Mucosa of stomach (tissue), 1 donor: ENCODE results near the gene NUFIP2.
"Not testable (repeated sequence)": the region's sequence is repeated elsewhere in the genome, so short reads cannot be mapped to it uniquely, and the experiment has no call there.

Experiments
- H3K27me3 ChIP-seq: one replicate; pipeline ENCODE4 v1.7.0; 2013; ENCODE audit warnings: mild to moderate bottlenecking, low read length; ENCODE audit not compliant: control insufficient read depth, insufficient read depth
- H3K36me3 ChIP-seq: one replicate; pipeline ENCODE4 v1.7.0; 2013; ENCODE audit warnings: low read length; ENCODE audit not compliant: control insufficient read depth, insufficient read depth
- H3K4me1 ChIP-seq: one replicate; pipeline ENCODE4 v1.7.0; 2013; ENCODE audit warnings: mild to moderate bottlenecking, low read length; ENCODE audit not compliant: control insufficient read depth, insufficient read depth
- H3K4me3 ChIP-seq: one replicate; pipeline ENCODE4 v1.7.0; 2013; ENCODE audit warnings: low read length
- H3K9ac ChIP-seq: one replicate; pipeline ENCODE4 v1.7.0; 2013; ENCODE audit warnings: mild to moderate bottlenecking, low read length, moderate library complexity
- H3K9me3 ChIP-seq: one replicate; pipeline ENCODE4 v1.7.0; 2013; ENCODE audit warnings: mild to moderate bottlenecking, low read length, moderate library complexity; ENCODE audit not compliant: control insufficient read depth
- donor health status: Pancreatic carcinoma.

The NUFIP2 gene, protein sequence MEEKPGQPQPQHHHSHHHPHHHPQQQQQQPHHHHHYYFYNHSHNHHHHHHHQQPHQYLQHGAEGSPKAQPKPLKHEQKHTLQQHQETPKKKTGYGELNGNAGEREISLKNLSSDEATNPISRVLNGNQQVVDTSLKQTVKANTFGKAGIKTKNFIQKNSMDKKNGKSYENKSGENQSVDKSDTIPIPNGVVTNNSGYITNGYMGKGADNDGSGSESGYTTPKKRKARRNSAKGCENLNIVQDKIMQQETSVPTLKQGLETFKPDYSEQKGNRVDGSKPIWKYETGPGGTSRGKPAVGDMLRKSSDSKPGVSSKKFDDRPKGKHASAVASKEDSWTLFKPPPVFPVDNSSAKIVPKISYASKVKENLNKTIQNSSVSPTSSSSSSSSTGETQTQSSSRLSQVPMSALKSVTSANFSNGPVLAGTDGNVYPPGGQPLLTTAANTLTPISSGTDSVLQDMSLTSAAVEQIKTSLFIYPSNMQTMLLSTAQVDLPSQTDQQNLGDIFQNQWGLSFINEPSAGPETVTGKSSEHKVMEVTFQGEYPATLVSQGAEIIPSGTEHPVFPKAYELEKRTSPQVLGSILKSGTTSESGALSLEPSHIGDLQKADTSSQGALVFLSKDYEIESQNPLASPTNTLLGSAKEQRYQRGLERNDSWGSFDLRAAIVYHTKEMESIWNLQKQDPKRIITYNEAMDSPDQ

DNA sequence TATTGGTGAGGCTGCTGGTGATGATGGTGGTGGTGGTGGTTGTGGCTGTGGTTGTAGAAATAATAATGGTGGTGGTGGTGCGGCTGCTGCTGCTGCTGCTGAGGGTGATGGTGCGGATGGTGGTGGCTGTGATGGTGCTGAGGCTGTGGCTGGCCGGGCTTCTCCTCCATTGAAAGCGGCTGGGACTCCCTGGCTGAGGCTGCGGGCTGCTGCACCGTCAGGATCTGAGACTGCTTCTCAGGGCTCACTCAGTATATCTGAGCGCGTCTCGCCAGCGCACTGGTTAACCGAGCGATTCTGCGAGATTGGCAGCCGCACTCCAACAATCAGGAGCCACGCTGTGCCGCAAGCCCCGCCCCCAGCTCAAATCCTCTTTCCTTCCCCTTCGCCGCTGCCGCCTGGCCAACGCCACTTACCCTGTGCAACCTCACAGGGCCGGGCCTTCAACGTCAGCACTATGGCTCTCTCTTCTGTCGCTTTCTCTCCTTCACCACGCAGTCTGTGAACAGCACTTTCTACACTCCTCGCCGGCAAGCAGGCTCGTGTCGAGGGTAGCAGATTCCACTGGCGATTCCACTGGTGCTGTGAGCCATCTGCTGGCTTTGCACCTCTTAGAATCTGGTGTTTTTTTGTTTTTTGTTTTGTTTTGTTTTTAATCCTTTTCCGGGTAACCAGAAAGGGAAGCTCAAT, at the start of gene NUFIP2:
NUFIP2 (minus strand) TSS at position 259 of the 690 bp plus-strand sequence; CDS start at position 170, 89 bp downstream.
- Histone ChIP-seq H3K36me3 (no peaks in the 10 kb centered on the region), H3K27me3 (no peaks in the 10 kb centered on the region), H3K4me3 (peak within 1 kb of the TSS; percentile 95), H3K9me3 (no peaks in the 10 kb centered on the region), H3K9ac (peak within 1 kb of the TSS; percentile 99), H3K4me1 (peaks cover 20% of the 10 kb centered on the region)

DNA sequence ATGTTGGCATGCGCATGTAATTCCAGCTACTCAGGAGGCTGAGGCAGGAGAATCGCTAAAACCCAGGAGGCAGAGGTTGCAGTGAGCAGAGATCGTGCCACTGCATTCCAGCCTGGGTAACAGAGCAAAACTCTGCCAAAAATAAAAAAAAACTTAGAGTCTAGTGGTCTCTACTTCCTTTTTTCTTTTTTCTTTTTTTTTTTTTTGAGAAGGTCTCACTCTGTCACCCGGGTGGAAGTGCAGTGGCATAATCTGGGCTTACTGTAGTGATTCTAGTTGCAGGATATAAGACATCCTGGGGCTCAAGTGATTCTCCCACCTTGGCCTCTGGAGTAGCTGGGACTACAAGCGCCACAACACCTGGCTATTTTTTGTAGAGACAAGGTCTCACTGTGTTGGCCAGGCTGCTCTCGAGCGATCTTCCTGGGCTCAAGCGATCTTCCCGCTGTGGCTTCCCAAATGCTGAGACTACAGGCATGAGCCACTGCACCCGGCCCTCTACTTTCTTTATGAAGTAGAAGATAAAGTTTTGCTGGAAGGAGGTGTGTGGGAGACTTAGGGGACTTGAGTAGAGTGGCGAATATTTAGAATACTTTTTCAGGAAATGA, 48.3 kb upstream of the NUFIP2 start:
- Histone ChIP-seq H3K9me3 (no peaks in the 10 kb centered on the region), H3K9ac (no peak overlapping the region), H3K27me3 (peaks cover 15% of the 10 kb centered on the region), H3K36me3 (no peaks in the 10 kb centered on the region), H3K4me3 (no peak overlapping the region), H3K4me1 (no peaks in the 10 kb centered on the region)

DNA sequence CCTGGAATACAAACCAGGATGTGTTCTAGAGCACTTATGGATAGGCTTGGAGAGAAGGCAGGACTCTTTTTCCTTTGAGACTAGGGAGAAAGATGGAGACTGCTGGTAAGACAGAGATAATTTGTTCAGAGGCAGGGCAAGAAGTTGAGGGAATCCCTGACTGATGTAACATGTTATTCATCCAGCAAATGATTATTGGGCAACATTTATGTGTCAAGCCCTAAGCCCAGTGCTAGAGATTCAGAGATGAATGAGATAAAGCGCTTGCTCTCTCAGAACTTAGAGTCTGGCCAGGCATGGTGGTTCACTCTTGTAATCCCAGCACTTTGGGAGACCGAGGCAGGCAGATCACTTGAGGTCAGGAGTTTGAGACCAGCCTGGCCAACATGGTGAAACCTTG, 47.8 kb upstream of the NUFIP2 start:
- Histone ChIP-seq H3K27me3 (peaks cover 15% of the 10 kb centered on the region), H3K4me1 (no peaks in the 10 kb centered on the region), H3K9me3 (no peaks in the 10 kb centered on the region), H3K4me3 (no peak overlapping the region), H3K36me3 (no peaks in the 10 kb centered on the region), H3K9ac (no peak overlapping the region)

DNA sequence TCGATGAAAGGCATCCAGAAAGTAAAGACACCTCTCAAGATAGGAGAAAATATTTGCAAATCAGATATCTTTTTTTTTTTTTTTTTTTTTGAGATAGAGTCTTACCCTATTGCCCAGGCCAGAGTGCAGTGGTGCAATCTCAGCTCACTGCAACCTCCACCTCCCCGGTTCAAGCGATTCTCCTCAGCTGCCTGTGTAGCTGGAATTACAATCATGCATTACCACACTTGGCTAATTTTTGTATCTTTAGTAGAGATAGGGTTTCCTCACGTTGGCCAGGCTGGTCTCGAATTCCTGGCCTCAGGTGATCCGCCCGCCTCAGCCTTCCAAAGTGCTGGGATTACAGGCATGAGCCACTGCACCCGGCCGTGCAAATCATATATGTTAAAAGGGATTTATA, 45.1 kb upstream of the NUFIP2 start:
- not testable (repeated sequence) for H3K9ac ChIP-seq, H3K4me3 ChIP-seq, H3K4me1 ChIP-seq, H3K27me3 ChIP-seq, H3K36me3 ChIP-seq, H3K9me3 ChIP-seq

DNA sequence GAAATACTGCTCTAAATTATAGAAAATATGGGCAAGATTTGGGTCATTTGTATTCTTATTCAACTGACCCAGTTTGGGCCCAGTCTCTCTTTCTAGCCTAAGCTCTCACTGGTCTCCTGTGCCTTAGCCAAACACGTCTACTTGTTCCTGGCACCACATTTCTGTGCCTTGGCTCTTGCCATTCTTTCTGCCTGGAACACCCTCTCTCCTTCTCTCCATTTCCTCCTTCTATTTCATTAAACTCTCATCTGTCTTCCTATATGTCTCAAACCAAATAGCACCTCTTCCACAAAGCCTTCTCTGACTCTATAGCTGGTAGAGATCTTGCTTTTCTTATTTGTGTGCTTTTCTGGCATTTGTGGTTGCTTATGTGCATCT, 37.7 kb upstream of the NUFIP2 start:
- no peak overlapping the region for H3K4me3 ChIP-seq
- H3K4me1 ChIP-seq, result peaks cover 13% of the 10 kb centered on the region
- no peaks in the 10 kb centered on the region for H3K9me3 ChIP-seq
- H3K27me3 ChIP-seq, result no peaks in the 10 kb centered on the region
- H3K9ac ChIP-seq, result no peak overlapping the region
- no peaks in the 10 kb centered on the region for H3K36me3 ChIP-seq

DNA sequence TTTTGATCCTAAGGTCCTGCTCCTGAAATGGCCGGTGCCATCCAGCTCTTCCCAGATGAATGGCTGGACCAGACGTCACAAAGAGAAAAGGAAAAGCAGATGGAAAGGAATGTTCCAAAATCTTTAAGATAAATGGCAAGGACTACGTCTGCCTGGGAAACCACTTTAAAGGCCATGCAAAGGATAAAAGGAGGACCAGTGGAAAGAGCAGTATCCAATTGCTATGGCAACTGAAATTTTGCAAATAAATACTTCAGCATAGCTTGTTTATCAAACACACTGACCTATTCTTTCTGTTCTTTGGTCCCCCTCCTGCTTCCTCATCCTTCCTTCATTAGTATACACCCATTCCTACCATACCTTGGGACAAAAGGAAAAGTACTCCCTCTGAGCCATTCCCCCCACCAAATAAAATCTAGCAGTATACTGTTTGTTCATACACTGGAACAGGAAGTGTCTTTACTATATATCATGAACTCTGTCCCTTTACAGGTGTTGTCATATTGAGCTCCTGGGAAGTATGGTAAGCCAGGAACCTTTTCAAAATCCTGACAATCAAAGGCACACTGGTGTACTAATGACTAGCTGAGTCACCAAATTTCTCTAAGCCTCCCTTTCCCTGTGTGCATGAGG, 37.2 kb upstream of the NUFIP2 start:
- Histone ChIP-seq H3K27me3 (no peaks in the 10 kb centered on the region), H3K9me3 (no peaks in the 10 kb centered on the region), H3K4me1 (peaks cover 13% of the 10 kb centered on the region), H3K4me3 (no peak overlapping the region), H3K36me3 (no peaks in the 10 kb centered on the region), H3K9ac (no peak overlapping the region)

DNA sequence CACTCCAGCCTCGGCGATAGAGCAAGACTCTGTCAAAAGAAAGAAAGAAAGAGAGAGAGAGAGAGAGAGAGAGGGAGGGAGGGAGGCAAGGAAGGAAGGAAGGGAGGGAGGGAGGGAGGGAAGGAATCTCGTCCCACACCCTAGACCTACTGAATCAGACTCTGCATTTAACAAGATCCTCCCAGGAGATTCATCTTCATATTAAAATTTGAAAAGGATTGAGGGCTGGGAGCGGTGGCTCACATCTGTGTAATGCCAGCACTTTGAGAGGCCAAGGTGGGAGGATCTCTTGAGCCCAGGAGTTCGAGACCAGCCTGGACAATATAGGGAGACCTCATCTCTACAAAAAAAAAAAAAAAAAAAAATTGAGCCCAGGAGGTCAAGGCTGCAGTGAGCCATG, 33.5 kb upstream of the NUFIP2 start:
- no peaks in the 10 kb centered on the region for H3K9me3 ChIP-seq
- no peak overlapping the region for H3K4me3 ChIP-seq
- no peak overlapping the region for H3K9ac ChIP-seq
- peaks cover 13% of the 10 kb centered on the region for H3K4me1 ChIP-seq
- no peaks in the 10 kb centered on the region for H3K36me3 ChIP-seq
- no peaks in the 10 kb centered on the region for H3K27me3 ChIP-seq

DNA sequence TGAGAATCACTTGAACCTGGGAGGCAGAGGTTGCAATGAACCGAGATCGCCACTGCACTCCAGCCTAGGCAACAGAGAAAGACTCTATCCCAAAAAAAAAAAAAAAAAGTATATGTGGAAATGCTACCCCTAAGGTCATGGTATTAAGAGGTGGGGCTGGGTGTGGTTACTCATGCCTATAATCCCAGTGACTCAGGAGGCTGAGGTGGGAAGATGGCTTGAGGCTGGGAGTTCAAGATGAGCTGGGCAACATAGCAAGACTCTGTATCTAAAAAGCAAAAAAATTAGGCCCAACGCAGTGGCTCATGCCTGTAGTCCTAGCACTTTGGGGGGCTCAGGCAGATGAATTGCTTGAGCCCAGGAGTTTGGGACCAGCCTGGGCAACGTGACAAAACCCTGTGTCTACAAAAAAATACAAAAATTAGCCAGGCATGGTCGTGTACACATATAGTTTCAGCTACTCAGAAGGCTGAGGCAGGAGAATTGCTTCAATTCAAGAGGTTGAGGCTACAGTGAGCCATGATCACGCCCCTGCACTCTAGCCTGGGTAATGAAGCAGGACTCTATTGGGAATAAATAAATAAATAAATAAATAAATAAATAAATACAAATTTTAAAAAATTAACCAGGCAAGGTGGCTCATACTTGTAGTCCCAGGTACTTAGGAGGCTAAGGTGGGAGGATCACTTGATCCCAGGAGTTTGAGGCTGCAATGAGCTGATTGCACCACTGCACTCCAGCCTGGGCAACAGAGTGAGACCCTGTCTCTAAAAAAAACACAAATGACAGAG, 32.3 kb upstream of the NUFIP2 start:
- Histone ChIP-seq H3K4me3 (no peak overlapping the region), H3K4me1 (peaks cover 2% of the 10 kb centered on the region), H3K9ac (no peak overlapping the region), H3K9me3 (no peaks in the 10 kb centered on the region), H3K36me3 (no peaks in the 10 kb centered on the region), H3K27me3 (no peaks in the 10 kb centered on the region)

DNA sequence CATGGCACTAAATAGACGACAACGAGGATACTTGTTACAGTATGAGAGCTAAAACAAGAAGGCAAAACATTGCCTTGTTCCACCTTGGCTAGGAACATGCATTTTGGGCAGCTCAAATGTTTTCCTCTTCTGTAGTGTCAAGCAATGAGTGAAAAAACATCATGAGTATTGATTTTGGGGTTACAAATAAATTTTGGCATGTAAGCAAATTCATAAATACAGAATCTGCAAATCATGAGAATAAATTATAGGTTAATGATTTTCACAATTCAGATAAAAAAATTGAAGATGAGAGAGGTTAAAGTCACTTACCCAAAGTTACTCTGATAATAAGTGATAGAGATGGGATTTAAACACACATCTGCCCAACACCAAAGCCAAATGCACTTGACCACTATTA, 28.4 kb upstream of the NUFIP2 start:
- H3K9ac ChIP-seq, result no peak overlapping the region
- H3K27me3 ChIP-seq, result no peaks in the 10 kb centered on the region
- H3K4me1 ChIP-seq, result no peaks in the 10 kb centered on the region
- H3K9me3 ChIP-seq, result no peaks in the 10 kb centered on the region
- no peaks in the 10 kb centered on the region for H3K36me3 ChIP-seq
- no peak overlapping the region for H3K4me3 ChIP-seq

DNA sequence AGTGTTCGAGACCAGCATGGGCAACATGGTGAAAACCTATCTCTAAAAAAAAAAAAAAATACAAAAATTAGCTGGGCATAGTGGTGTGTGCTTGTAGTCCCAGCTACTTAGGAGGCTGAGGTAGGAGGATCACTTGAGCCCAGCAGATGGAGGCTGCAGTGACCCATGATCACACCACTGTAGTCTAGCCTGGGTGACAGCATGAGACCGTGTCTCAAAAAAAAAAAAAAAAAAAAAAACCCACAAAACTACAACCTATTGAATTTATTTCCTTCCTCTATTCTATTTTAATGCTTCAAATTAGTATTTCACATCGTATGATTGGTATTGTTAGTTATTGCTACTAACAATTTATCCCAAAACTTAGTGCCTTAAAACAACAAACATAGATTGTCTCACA, 9.4 kb upstream of the NUFIP2 start:
- Histone ChIP-seq H3K9ac (no peak overlapping the region), H3K36me3 (no peaks in the 10 kb centered on the region), H3K4me3 (no peak overlapping the region), H3K9me3 (no peaks in the 10 kb centered on the region), H3K4me1 (no peaks in the 10 kb centered on the region), H3K27me3 (no peaks in the 10 kb centered on the region)

DNA sequence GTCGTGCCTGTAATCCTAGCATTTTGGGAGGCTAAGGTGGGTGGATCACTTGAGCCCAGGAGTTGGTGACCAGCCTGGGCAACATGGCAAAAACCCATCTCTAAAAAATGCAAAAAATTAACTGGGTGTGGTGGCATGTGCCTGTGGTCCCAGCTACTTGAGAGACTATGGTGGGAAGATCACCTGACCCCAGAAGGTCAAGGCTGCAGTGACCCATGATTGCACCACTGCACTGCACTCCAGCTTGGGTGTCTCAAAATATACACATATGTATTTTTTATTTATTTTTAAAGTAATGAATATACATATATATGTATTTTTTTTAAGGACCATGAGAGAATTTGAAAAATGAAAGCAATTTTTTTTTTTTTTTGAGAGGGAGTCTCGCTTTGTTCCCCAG, 5.1 kb upstream of the NUFIP2 start:
- Histone ChIP-seq H3K9ac (no peak overlapping the region), H3K4me3 (no peak overlapping the region), H3K27me3 (no peaks in the 10 kb centered on the region), H3K9me3 (no peaks in the 10 kb centered on the region), H3K4me1 (no peaks in the 10 kb centered on the region), H3K36me3 (no peaks in the 10 kb centered on the region)
